Measurements from ENCODE around the gene TTI1. TPM values are rescaled to one million over a fixed set of nuclear protein-coding genes. Genes with fewer than 3 reads are reported as not detected.

TTI1 gene
- total RNA-seq, 4 donors from 2014 or later = 9.8 to 14.8 (median 12.5) TPM

DNA sequence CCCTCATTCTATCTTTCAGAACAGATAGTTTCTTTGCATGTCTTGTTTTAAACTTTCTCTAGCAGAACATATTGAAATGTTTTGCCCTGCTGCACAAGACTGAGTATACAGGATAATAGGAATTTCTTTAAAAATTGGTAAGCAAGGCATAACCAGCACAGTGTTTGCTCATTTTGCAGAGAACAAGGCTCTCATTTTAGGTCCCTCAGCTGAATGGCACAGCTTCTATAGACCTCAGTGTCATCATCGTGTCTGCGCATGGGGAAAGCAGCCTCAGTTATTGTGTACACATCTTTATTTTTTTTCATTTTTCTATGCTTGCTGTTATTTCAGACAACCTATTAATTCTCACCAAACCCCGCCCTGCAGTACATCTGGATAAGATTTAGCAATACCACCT lies 35.7 kb downstream of the TTI1 start:
- ATAC-seq = no peak
- no peak for TF ChIP-seq POLR2AphosphoS5 (IDR thresholded peaks at IDR 0.05)
- TF ChIP-seq POLR2A (IDR thresholded peaks at IDR 0.05) = no peak
- TF ChIP-seq EP300 (IDR thresholded peaks at IDR 0.05) = no peak
- TF ChIP-seq, protein P1, sequence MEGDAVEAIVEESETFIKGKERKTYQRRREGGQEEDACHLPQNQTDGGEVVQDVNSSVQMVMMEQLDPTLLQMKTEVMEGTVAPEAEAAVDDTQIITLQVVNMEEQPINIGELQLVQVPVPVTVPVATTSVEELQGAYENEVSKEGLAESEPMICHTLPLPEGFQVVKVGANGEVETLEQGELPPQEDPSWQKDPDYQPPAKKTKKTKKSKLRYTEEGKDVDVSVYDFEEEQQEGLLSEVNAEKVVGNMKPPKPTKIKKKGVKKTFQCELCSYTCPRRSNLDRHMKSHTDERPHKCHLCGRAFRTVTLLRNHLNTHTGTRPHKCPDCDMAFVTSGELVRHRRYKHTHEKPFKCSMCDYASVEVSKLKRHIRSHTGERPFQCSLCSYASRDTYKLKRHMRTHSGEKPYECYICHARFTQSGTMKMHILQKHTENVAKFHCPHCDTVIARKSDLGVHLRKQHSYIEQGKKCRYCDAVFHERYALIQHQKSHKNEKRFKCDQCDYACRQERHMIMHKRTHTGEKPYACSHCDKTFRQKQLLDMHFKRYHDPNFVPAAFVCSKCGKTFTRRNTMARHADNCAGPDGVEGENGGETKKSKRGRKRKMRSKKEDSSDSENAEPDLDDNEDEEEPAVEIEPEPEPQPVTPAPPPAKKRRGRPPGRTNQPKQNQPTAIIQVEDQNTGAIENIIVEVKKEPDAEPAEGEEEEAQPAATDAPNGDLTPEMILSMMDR (IDR thresholded peaks at IDR 0.05) = no peak
- Histone ChIP-seq H3K4me1 (peaks cover 0 to 13% (median 0%) of the 10 kb centered on the region in 3 donors), H3K36me3 (peaks cover 0 to 90% of the 10 kb centered on the region in 2 donors), H3K27me3 (no peaks in the 10 kb centered on the region), H3K27ac (no peak overlapping the region), H3K4me3 (no peak overlapping the region), H3K9me3 (no peaks in the 10 kb centered on the region)
- 75 to 90% methylated on average over 1 to 2 of the region's 3 CpGs for WGBS, 2 donors (ENCODE audit: low coverage in 1 of 2)

GRCh38 chr20:37995856-37996605 lies 37.2 kb downstream of the TTI1 start:
- 67 to 70% methylated on average over 3 to 4 of the region's 9 CpGs for WGBS, 2 donors (ENCODE audit: low coverage in 1 of 2)

DNA sequence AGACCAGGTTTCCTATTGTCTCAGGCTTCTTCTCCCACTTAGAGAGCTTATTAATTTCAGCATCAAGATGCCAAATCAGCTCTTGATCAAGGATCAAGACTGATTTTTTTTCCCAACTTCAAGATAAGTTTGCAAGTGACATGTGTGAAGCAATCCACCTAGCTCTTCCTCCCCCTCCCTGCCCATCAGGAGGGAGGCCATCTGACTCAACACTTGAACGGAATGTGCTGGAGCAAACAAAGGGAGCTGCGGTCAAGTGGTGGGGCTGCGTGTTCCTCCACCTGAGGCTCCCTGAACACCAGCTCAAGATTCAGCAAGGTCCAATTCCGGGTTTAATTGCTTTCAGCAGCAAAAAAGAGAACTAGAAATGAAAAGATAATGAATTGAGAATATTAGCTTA lies 38.7 kb downstream of the TTI1 start:
- TF ChIP-seq POLR2A (IDR thresholded peaks at IDR 0.05) = no peak
- TF ChIP-seq EP300 (IDR thresholded peaks at IDR 0.05) = no peak
- TF ChIP-seq, protein P1 (IDR thresholded peaks at IDR 0.05) = no peak
- no peak for TF ChIP-seq POLR2AphosphoS5 (IDR thresholded peaks at IDR 0.05)
- peaks cover 5 to 43% (median 21%) of the 10 kb centered on the region in 3 donors for H3K4me1 ChIP-seq
- no peak for ATAC-seq
- no peak overlapping the region for H3K4me3 ChIP-seq
- H3K27me3 ChIP-seq = no peaks in the 10 kb centered on the region
- 33 to 87% methylated on average over 1 to 3 of the region's 4 CpGs for WGBS, 2 donors (ENCODE audit: low coverage in 1 of 2)
- no peak overlapping the region for H3K27ac ChIP-seq
- H3K36me3 ChIP-seq = peaks cover 0 to 60% of the 10 kb centered on the region in 2 donors
- H3K9me3 ChIP-seq = no peaks in the 10 kb centered on the region

More at GRCh38 chr20:37995856-37996605, 37.2 kb downstream of the TTI1 start:
- ATAC-seq = no peak
- Histone ChIP-seq H3K36me3 (peaks cover 0 to 75% of the 10 kb centered on the region in 2 donors), H3K27ac (no peak overlapping the region), H3K4me3 (no peak overlapping the region), H3K9me3 (no peaks in the 10 kb centered on the region), H3K4me1 (peaks cover 5 to 28% (median 14%) of the 10 kb centered on the region in 3 donors), H3K27me3 (no peaks in the 10 kb centered on the region)
- TF ChIP-seq POLR2A (IDR thresholded peaks at IDR 0.05) (no peak), POLR2AphosphoS5 (IDR thresholded peaks at IDR 0.05) (no peak), EP300 (IDR thresholded peaks at IDR 0.05) (no peak)
- TF ChIP-seq, protein P1 (IDR thresholded peaks at IDR 0.05) = no peak

GRCh38 chr20:37992802-37993409 lies 40.4 kb downstream of the TTI1 start:
- Histone ChIP-seq H3K36me3 (peaks cover 0 to 44% of the 10 kb centered on the region in 2 donors), H3K4me3 (no peak overlapping the region), H3K9me3 (no peaks in the 10 kb centered on the region), H3K4me1 (peaks cover 5 to 59% (median 23%) of the 10 kb centered on the region in 3 donors), H3K27ac (peak overlapping the region in 3 of 4 donors; percentile 63 to 79 (median 72)), H3K27me3 (no peaks in the 10 kb centered on the region)
- 50 to 70% methylated on average over 2 to 3 of the region's 5 CpGs for WGBS, 2 donors (ENCODE audit: low coverage in 1 of 2)
- TF ChIP-seq POLR2AphosphoS5 (IDR thresholded peaks at IDR 0.05) = peak; percentile 15
- TF ChIP-seq POLR2A (IDR thresholded peaks at IDR 0.05) = no peak
- no peak for TF ChIP-seq EP300 (IDR thresholded peaks at IDR 0.05)
- TF ChIP-seq, protein P1 (IDR thresholded peaks at IDR 0.05) = peak in 3 of 4 experiments; percentile 11 to 75 (median 15)
- ATAC-seq = peak; percentile 66

Data from gastroesophageal sphincter (tissue), 4 donors.